H54 (cell line): ENCODE measurements around the gene CARD11.

ENCODE experiments used
- DNase-seq: peaks from one replicate; pipeline ENCODE4 v3.0.0; 2011; ENCODE audit warnings: low spot score, mixed read lengths; ENCODE audit not compliant: insufficient read length
- FAIRE-seq: peaks from 3 replicates; lab custom pipeline; 2011; peaks lifted over from hg19 to GRCh38; lab: Jason Lieb, UNC
- POLR2A ChIP-seq: IDR thresholded peaks from 2 replicates; pipeline ENCODE4 v1.6.1; 2011; ENCODE audit warnings: low read depth, mild to moderate bottlenecking, low read length

Gene CARD11

GRCh38 chr7:2920041-2920440 is 123.6 kb downstream of the CARD11 start:
- FAIRE-seq (no peak), DNase-seq (no peak)
- TF ChIP-seq POLR2A = no peak

DNA sequence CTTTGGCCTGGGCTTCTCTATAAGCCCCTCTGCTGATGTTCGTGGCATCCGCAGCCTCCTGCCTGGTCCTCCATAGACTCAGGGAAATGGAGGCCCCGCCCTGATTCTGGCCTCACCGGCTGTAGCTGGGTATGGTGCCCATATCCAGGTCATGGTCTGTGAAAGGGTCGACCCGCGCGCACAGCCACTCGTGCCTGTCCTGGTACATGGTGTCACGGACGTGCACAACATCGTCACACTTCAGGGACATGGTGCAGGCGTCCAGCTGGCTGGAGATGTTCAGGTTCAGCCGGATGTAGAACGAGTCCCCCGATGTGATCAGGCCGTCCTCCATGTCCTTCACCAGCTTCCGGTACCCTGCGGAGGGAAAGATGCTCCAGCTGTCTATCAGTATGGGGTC is 124.4 kb downstream of the CARD11 start:
- no peak for TF ChIP-seq POLR2A
- DNase-seq (no peak), FAIRE-seq (no peak)

DNA sequence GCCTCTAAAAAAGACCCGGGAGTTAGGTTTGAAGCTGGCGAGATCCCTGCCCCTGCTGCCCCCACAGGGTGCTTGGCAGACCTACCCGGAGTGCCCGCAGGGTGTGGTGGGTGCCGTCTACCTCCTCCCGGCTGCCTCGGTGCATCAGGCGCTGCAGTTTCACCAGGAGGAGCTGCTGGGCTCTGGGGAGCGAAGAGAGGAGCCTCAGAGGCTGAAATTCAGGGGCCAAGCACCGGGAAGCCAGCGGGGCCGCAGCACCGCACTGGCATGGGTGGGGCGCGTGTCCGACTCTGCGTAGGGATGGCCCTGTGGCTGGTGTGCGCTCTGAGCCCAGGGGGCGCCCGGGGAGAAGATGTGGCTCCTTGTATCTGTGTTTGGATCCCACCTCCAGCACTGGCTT is 125.3 kb downstream of the CARD11 start:
- DNase-seq = no peak
- no peak for FAIRE-seq
- no peak for TF ChIP-seq POLR2A

DNA sequence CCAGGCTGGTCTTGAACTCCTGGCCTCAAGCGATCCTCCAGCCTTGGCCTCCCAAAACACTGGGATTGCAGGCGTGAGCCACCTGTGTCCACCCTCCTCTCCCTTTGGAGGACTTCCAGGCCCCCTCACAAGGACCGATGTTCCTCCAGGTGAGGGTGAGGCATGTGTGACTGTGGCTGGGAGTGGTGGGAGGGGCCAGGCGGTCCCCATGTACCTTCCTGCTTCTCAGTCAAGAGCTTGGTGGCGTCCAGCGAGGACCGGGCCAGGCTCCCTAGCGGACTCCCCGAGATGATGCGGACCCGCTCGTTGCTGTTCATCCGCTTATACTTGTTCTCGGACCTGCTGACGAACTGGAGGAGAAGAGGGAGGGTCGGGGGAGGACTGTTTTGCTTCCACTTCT is 128.6 kb downstream of the CARD11 start:
- TF ChIP-seq POLR2A = no peak
- DNase-seq = no peak
- no peak for FAIRE-seq

GRCh38 chr7:2913760-2914387 is 129.8 kb downstream of the CARD11 start:
- DNase-seq (no peak), FAIRE-seq (no peak)
- no peak for TF ChIP-seq POLR2A

- TF ChIP-seq POLR2A = no peak
- no peak for FAIRE-seq
- no peak for DNase-seq
These were observed 130.8 kb downstream of the CARD11 start for GRCh38 chr7:2912684-2913439.

DNA sequence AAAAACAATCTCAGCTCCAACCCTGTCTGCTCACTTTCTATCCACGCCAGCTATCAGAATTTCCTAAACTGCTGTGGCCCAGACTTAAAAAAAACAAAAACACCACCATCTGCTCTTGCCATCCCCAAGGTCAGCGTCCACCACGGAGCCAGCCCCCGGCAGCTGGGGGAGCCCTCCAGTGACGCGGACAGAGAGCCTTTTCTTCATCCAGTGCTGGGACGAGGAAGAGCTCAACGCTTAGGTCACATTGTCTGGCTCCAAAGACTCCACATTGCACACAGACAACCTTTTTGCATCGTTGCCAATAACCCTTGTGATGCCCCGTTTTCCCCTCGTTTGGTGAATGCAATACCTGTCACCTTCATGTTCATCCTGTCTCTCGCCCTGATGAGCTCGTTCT is 132.2 kb downstream of the CARD11 start:
- DNase-seq = no peak
- TF ChIP-seq POLR2A = no peak
- FAIRE-seq = no peak

DNA sequence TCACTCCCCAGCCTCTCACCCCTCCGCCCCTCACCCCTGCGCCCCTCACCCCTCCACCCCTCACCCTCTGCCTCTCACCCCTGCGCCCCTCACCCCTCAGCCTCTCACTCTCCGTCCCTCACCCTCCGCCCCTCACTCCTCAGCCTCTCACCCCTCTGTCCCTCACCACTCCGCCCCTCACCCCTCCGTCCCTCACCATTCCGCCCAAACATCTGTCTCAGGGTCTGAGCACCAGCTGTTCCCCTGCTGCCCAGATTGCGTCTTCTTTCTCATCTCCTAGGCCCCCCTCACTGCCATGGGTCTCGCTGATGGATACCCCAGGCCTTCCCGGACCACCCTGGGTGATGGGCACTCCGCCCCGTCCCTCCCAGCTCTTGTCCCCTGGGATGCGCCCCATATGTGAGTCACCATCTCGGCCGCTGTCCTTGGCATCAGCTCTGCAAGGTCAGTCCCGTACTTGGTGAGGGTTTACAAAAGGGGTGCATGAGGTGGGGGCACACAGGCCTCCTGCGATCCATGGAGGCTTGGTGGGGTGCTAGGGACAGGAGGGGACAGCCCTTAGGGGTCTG is 134.1 kb downstream of the CARD11 start:
- TF ChIP-seq POLR2A = no peak
- DNase-seq (no peak), FAIRE-seq (no peak)

DNA sequence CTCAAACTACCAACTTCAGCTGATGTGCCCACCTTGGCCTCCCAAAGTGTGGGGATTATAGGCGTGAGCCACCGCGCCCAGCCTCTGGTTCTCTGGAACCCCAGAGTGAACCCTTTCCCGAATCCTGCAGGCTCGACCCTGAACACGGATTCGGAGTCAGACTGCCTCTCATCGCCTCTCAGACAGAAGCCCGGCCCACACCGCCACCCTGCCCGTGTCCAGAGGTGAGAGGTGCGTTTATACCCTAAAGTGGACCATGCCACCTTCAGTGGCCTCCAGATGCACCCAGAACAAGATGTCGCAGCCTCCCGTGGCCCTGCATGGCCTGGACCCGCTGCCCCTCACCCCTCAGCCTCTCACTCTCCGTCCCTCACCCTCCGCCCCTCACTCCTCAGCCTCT is 134.6 kb downstream of the CARD11 start:
- DNase-seq (no peak), FAIRE-seq (no peak)
- TF ChIP-seq POLR2A = no peak

GRCh38 chr7:2908103-2908683 is 135.5 kb downstream of the CARD11 start:
- FAIRE-seq = no peak
- no peak for TF ChIP-seq POLR2A

GRCh38 chr7:2906197-2906931 is 137.3 kb downstream of the CARD11 start:
- DNase-seq (no peak), FAIRE-seq (no peak)
- no peak for TF ChIP-seq POLR2A

More at GRCh38 chr7:2908103-2908683, 135.5 kb downstream of the CARD11 start:
- no peak for DNase-seq

GRCh38 chr7:2905500-2905899 is 138.2 kb downstream of the CARD11 start:
- no peak for FAIRE-seq
- no peak for DNase-seq
- no peak for TF ChIP-seq POLR2A

GRCh38 chr7:2905027-2905426 is 138.6 kb downstream of the CARD11 start:
- DNase-seq = no peak
- no peak for TF ChIP-seq POLR2A
- no peak for FAIRE-seq

- no peak for FAIRE-seq
- no peak for TF ChIP-seq POLR2A
- DNase-seq = no peak
These were observed 139.5 kb downstream of the CARD11 start for GRCh38 chr7:2904202-2904601.
